Esophagus squamous epithelium (tissue), 5 donors: ENCODE data around the gene RAB40C. TPM values are rescaled to one million over a fixed set of nuclear protein-coding genes. Genes with fewer than 3 reads are reported as not detected.

ENCODE experiments used
- DNase-seq: peaks from one replicate; lab custom pipeline; 2025; lab: John Stamatoyannopoulos, UW
- H3K27ac ChIP-seq, 4 donors: fragments of 200-600 bp; sonication (generic); one replicate each; pipeline ENCODE4 v1.5.1; 2016 to 2019; ENCODE audit warnings: mild to moderate bottlenecking in 1 of 4
- H3K27me3 ChIP-seq, 4 donors: fragments of 200-600 bp; sonication (generic); 1 replicate in 3 of 4; 2 replicates in 1 of 4; pipeline versions ENCODE4 v1.5.1 to v1.6.0; 2017 to 2021; ENCODE audit warnings: antibody characterized with exemption in 1 of 4
- H3K36me3 ChIP-seq, 3 donors: fragments of 200-600 bp; sonication (generic); one replicate each; pipeline ENCODE4 v1.5.1; 2016 to 2019
- H3K4me1 ChIP-seq, 3 donors: fragments of 200-600 bp; sonication (generic); one replicate each; pipeline ENCODE4 v1.5.1; 2017 to 2019
- H3K4me3 ChIP-seq, 4 donors: fragments of 200-600 bp; sonication (generic); 1 replicate in 3 of 4; 2 replicates in 1 of 4; pipeline ENCODE4 v1.5.1; 2016 to 2019; ENCODE audit warnings: mild to moderate bottlenecking in 2 of 4, moderate library complexity in 1 of 4
- H3K9me3 ChIP-seq, 3 donors: fragments of 200-600 bp; sonication (generic); one replicate each; pipeline ENCODE4 v1.5.1; 2016 to 2019
- CTCF ChIP-seq, 6 experiments: fragments of 450-650 bp in 4 of 6; fragments of 200-600 bp in 2 of 6; sonication (generic) in 2 of 6; IDR thresholded peaks; one replicate each; pipeline ENCODE4 v1.5.1; 2016 to 2019; ENCODE audit warnings: antibody characterized with exemption in 6 of 6, mild to moderate bottlenecking in 4 of 6, moderate library complexity in 4 of 6
- POLR2A ChIP-seq, 4 donors: fragments of 450-650 bp; IDR thresholded peaks; one replicate each; pipeline ENCODE4 v1.6.1; 2017; ENCODE audit warnings: antibody characterized with exemption in 4 of 4, mild to moderate bottlenecking in 4 of 4, moderate library complexity in 3 of 4
- WGBS, 2 donors: methylation state at CpG; one replicate each; pipeline ENCODE4 v1.1.5; 2018; 5-methylcytosine and 5-hydroxymethylcytosine counted together
- intact Hi-C: fragments of 100-400 bp; cut with DNase I; formaldehyde crosslinking; loops from one replicate; pipeline ENCODE4 v1.15.0; 2022
- total RNA-seq, 4 donors: library from RNA; depleted of rRNA; stranded (reverse); fragments of >200 nt; gene quantifications; one replicate each; pipeline ENCODE4 v1.1.0, GENCODE V29; 2016
- donor health status: DM: yes; HTN: yes; CAD: no.

RAB40C gene
- total RNA-seq, 4 donors from 2014 or later, result 14.2 to 31.4 (median 20.3) TPM

- Histone ChIP-seq H3K9me3 (no peaks in the 10 kb centered on the region), H3K4me3 (peak overlapping the region in 1 of 4 donors; percentile 49), H3K27ac (no peak overlapping the region), H3K4me1 (peaks cover 7 to 37% (median 16%) of the 10 kb centered on the region in 3 donors), H3K27me3 (peaks cover 1 to 39% (median 13%) of the 10 kb centered on the region in 4 donors), H3K36me3 (peaks cover 13 to 35% (median 15%) of the 10 kb centered on the region in 3 donors)
- WGBS, 2 donors, result 62% methylated on average over 7 of the region's 32 CpGs; no CpG with 5 or more reads in 1 of the 2 donors
- intact Hi-C loops, result no loop called here
- no peak for DNase-seq
- TF ChIP-seq POLR2A (IDR thresholded peaks at IDR 0.05) (no peak), CTCF (IDR thresholded peaks at IDR 0.05) (no peak)
These were observed 34.1 kb upstream of the RAB40C start for GRCh38 chr16:555528-556473.

- WGBS, 2 donors, result 60% methylated on average over 1 of the region's 32 CpGs; no CpG with 5 or more reads in 1 of the 2 donors
- Histone ChIP-seq H3K27me3 (peaks cover 9 to 47% (median 20%) of the 10 kb centered on the region in 4 donors), H3K27ac (no peak overlapping the region), H3K36me3 (peaks cover 11 to 26% (median 12%) of the 10 kb centered on the region in 3 donors), H3K4me3 (no peak overlapping the region), H3K4me1 (peaks cover 7 to 41% (median 17%) of the 10 kb centered on the region in 3 donors), H3K9me3 (no peaks in the 10 kb centered on the region)
- no peak for TF ChIP-seq CTCF (IDR thresholded peaks at IDR 0.05)
- TF ChIP-seq POLR2A (IDR thresholded peaks at IDR 0.05), result no peak
- intact Hi-C loops, result no loop called here
- no peak for DNase-seq
These were observed 33.2 kb upstream of the RAB40C start for GRCh38 chr16:556474-557173.

- TF ChIP-seq POLR2A (IDR thresholded peaks at IDR 0.05), result no peak
- TF ChIP-seq CTCF (IDR thresholded peaks at IDR 0.05), result no peak
- H3K27me3 ChIP-seq, result peaks cover 13 to 58% (median 21%) of the 10 kb centered on the region in 4 donors
- no peaks in the 10 kb centered on the region for H3K9me3 ChIP-seq
- H3K4me3 ChIP-seq, result no peak overlapping the region
- H3K27ac ChIP-seq, result no peak overlapping the region
- H3K36me3 ChIP-seq, result peaks cover under 1 to 16% (median 2%) of the 10 kb centered on the region in 3 donors
- 42% methylated on average over 7 of the region's 23 CpGs; no CpG with 5 or more reads in 1 of the 2 donors for WGBS, 2 donors
- intact Hi-C loops, result no loop called here
- peaks cover 7 to 41% (median 17%) of the 10 kb centered on the region in 3 donors for H3K4me1 ChIP-seq
- DNase-seq, result no peak
These were observed 32.2 kb upstream of the RAB40C start for GRCh38 chr16:557463-558297.

- Histone ChIP-seq H3K27me3 (peaks cover 13 to 65% (median 21%) of the 10 kb centered on the region in 4 donors), H3K4me1 (peaks cover 7 to 41% (median 17%) of the 10 kb centered on the region in 3 donors), H3K36me3 (peaks cover 0 to 8% (median 0%) of the 10 kb centered on the region in 3 donors), H3K9me3 (no peaks in the 10 kb centered on the region), H3K4me3 (no peak overlapping the region), H3K27ac (no peak overlapping the region)
- no peak for DNase-seq
- TF ChIP-seq POLR2A (IDR thresholded peaks at IDR 0.05) (no peak), CTCF (IDR thresholded peaks at IDR 0.05) (no peak)
- intact Hi-C loops, result no loop called here
- WGBS, 2 donors, result 48 to 50% methylated on average over 5 to 8 of the region's 22 CpGs
These were observed 31.4 kb upstream of the RAB40C start for GRCh38 chr16:558298-559020.
